K562 (cell line): Measurements from ENCODE around the gene MYO10. TPM values are rescaled to one million over a fixed set of nuclear protein-coding genes. Genes with fewer than 3 reads are reported as not detected.

Experiments
- BRD4 ChIP-seq: fragments of 200-600 bp; sonication (generic); IDR thresholded peaks from 2 replicates; pipeline ENCODE4 v1.6.1; 2017; ENCODE audit warnings: inconsistent platforms
- POU5F1 ChIP-seq: fragments of 150-350 bp; IDR thresholded peaks from 2 replicates; pipeline ENCODE4 v1.6.1; 2014; ENCODE audit warnings: borderline replicate concordance, low read length, low read depth, mild to moderate bottlenecking; ENCODE audit not compliant: partially characterized antibody
- RREB1 ChIP-seq: fragments of 250-450 bp; sonication (Bioruptor Pico); IDR thresholded peaks from 2 replicates; pipeline ENCODE4 v1.4.0; 2020
- U2AF1 ChIP-seq: fragments of 200-400 bp; formaldehyde crosslinking; optimal IDR thresholded peaks from 2 replicates; pipeline ENCODE3; 2017; ENCODE audit warnings: mild to moderate bottlenecking, low read depth, low read length, moderate library complexity
- ZEB2 ChIP-seq: fragments of 450-650 bp; IDR thresholded peaks from 2 replicates; pipeline ENCODE4 v1.6.1; 2016
- ZNF282 ChIP-seq: sonication (generic); formaldehyde crosslinking; IDR thresholded peaks from 2 replicates; pipeline ENCODE4 v1.8.1; 2023; ENCODE audit warnings: missing genetic modification reagents
- polyA plus RNA-seq, 8 experiments: library from polyadenylated mRNA; depleted of rRNA in 4 of 8; stranded (reverse) in 5 of 8; unstranded in 3 of 8; fragments of >200 nt; fragmentation: Nextera tagmentation in 2 of 8; fragmentation: Illumina TruSeq in 1 of 8; extraction: Ambion mirVana in 2 of 8; extraction: Trizol in 1 of 8; gene quantifications; 2 replicates each; pipeline versions ENCODE4 v1.2.1 to v1.2.3, GENCODE V29; 2011 to 2014; ENCODE audit warnings: inconsistent platforms in 1 of 8, missing spikeins in 1 of 8
- total RNA-seq, 7 experiments: library from RNA; depleted of rRNA in 6 of 7; stranded (reverse); fragments of >200 nt in 6 of 7; fragmentation: Illumina TruSeq in 2 of 7; extraction: Trizol in 2 of 7; gene quantifications; 2 replicates each; pipeline versions ENCODE4 v1.2.1 to v1.2.3, GENCODE V29; 2011 to 2021; ENCODE audit warnings: low replicate concordance in 1 of 7

Gene MYO10
- total and polyA plus RNA-seq, 9 of the 15 experiments (the other 6 are each of a cell fraction or from before 2014, with no cell fraction given) = 0.04 to 0.24 TPM; not detected in 7

GRCh38 chr5:16934677-16935153, 1.4 kb downstream of the MYO10 start (continued):
- no peak for TF ChIP-seq ZEB2
- TF ChIP-seq ZNF282 (CRISPR knock-in tag) = no peak
- no peak for TF ChIP-seq U2AF1
- no peak for TF ChIP-seq BRD4
- no peak for TF ChIP-seq POU5F1
- no peak for TF ChIP-seq RREB1 (CRISPR knock-in tag)
